Measurements from ENCODE around the gene CDADC1.

The CDADC1 gene

GRCh38 chr13:49217962-49218492, 29.7 kb upstream of the CDADC1 start:
- no peak overlapping the region for H3K9ac ChIP-seq (ENCODE audit: low read depth in 1 of 2, low read length in 2 of 2)
- H3K27me3 ChIP-seq (ENCODE audit: control insufficient read depth in 1 of 2, insufficient read depth in 2 of 2, low read length in 2 of 2): peaks cover 45 to 46% of the 10 kb centered on the region in 2 donors
- no peaks in the 10 kb centered on the region for H3K9me3 ChIP-seq (ENCODE audit: control insufficient read depth in 1 of 2, low read length in 2 of 2)
- H3K4me3 ChIP-seq (ENCODE audit: low read depth in 1 of 2, low read length in 2 of 2): peak overlapping the region in 1 of 2 donors; percentile 43
- H3K27ac ChIP-seq (ENCODE audit: low read depth, low read length): no peak overlapping the region
- peaks cover 0 to 7% of the 10 kb centered on the region in 2 donors for H3K4me1 ChIP-seq (ENCODE audit: control insufficient read depth in 1 of 2, insufficient read depth in 2 of 2, low read length in 2 of 2)
- no peaks in the 10 kb centered on the region for H3K36me3 ChIP-seq (ENCODE audit: control insufficient read depth in 1 of 2, insufficient read depth in 2 of 2, low read length in 2 of 2)

DNA sequence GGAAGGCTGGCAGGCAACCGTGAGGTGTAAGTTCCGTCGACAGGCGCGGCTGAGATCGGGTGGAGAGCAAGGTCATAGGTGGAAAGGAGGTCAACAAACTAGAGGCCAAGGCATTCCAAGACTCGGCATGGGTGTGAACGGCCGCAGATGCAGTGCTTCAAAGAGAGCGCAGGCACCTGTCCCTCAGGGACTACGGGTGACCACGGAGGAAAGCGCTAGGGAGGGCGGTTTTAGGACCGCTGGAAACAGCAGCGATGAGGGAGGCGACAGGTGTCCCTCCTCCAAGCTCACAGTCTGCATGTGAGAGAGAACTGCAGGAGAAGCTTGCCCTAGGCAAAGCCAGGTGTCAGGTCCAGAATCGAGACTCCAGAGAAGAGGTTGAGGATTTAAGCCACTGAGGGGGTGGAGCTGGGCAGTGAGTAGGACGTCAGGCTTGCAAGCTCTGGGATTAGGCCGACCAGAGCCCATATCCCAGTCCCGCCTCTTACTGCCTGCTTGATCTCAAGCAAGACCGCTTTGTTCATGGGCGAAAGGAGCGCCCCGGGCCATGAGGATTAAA, 29.2 kb upstream of the CDADC1 start:
- no peak overlapping the region for H3K9ac ChIP-seq (ENCODE audit: low read depth in 1 of 2, low read length in 2 of 2)
- no peak overlapping the region for H3K27ac ChIP-seq (ENCODE audit: low read depth, low read length)
- H3K27me3 ChIP-seq (ENCODE audit: control insufficient read depth in 1 of 2, insufficient read depth in 2 of 2, low read length in 2 of 2): peaks cover 47 to 49% of the 10 kb centered on the region in 2 donors
- H3K9me3 ChIP-seq (ENCODE audit: control insufficient read depth in 1 of 2, low read length in 2 of 2): no peaks in the 10 kb centered on the region
- peak overlapping the region; percentile 24 to 43 for H3K4me3 ChIP-seq (ENCODE audit: low read depth in 1 of 2, low read length in 2 of 2)
- H3K4me1 ChIP-seq (ENCODE audit: control insufficient read depth in 1 of 2, insufficient read depth in 2 of 2, low read length in 2 of 2): peaks cover 0 to 7% of the 10 kb centered on the region in 2 donors
- H3K36me3 ChIP-seq (ENCODE audit: control insufficient read depth in 1 of 2, insufficient read depth in 2 of 2, low read length in 2 of 2): no peaks in the 10 kb centered on the region

- H3K9ac ChIP-seq (ENCODE audit: low read depth in 1 of 2, low read length in 2 of 2): no peak overlapping the region
- H3K4me1 ChIP-seq (ENCODE audit: control insufficient read depth in 1 of 2, insufficient read depth in 2 of 2, low read length in 2 of 2): peaks cover 0 to 7% of the 10 kb centered on the region in 2 donors
- no peaks in the 10 kb centered on the region for H3K36me3 ChIP-seq (ENCODE audit: control insufficient read depth in 1 of 2, insufficient read depth in 2 of 2, low read length in 2 of 2)
- no peak overlapping the region for H3K27ac ChIP-seq (ENCODE audit: low read depth, low read length)
- H3K27me3 ChIP-seq (ENCODE audit: control insufficient read depth in 1 of 2, insufficient read depth in 2 of 2, low read length in 2 of 2): peaks cover 49 to 51% of the 10 kb centered on the region in 2 donors
- H3K4me3 ChIP-seq (ENCODE audit: low read depth in 1 of 2, low read length in 2 of 2): peak overlapping the region; percentile 50 to 60
- no peaks in the 10 kb centered on the region for H3K9me3 ChIP-seq (ENCODE audit: control insufficient read depth in 1 of 2, low read length in 2 of 2)
Observed at GRCh38 chr13:49219647-49220035, 28.1 kb upstream of the CDADC1 start.

DNA sequence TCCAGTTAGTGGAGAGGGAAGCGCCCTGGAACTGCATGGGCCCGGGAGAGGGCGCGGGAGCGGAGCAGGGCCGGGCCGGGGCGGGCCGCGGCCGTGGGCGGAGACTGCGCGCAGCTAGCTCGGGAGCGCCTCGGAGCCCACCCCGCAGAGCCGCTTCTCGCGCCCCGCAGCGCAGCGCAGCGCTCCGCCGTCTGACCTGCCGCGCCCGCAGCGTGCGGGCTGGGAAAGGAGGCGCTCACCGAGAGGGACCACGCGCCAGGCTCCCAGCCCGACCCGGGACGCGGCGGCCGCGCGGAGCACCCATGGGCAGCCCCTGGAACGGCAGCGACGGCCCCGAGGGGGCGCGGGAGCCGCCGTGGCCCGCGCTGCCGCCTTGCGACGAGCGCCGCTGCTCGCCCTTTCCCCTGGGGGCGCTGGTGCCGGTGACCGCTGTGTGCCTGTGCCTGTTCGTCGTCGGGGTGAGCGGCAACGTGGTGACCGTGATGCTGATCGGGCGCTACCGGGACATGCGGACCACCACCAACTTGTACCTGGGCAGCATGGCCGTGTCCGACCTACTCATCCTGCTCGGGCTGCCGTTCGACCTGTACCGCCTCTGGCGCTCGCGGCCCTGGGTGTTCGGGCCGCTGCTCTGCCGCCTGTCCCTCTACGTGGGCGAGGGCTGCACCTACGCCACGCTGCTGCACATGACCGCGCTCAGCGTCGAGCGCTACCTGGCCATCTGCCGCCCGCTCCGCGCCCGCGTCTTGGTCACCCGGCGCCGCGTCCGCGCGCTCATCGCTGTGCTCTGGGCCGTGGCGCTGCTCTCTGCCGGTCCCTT, 27.5 kb upstream of the CDADC1 start, which contains the start of gene MLNR:
Gene MLNR (plus strand): TSS at position 303 of the 820 bp plus-strand sequence. CDS start 0 bp downstream, at position 303.
- peaks cover 49 to 51% of the 10 kb centered on the region in 2 donors for H3K27me3 ChIP-seq (ENCODE audit: control insufficient read depth in 1 of 2, insufficient read depth in 2 of 2, low read length in 2 of 2)
- no peak within 1 kb of the TSS for H3K27ac ChIP-seq (ENCODE audit: low read depth, low read length)
- no peaks in the 10 kb centered on the region for H3K36me3 ChIP-seq (ENCODE audit: control insufficient read depth in 1 of 2, insufficient read depth in 2 of 2, low read length in 2 of 2)
- no peak within 1 kb of the TSS for H3K9ac ChIP-seq (ENCODE audit: low read depth in 1 of 2, low read length in 2 of 2)
- H3K4me1 ChIP-seq (ENCODE audit: control insufficient read depth in 1 of 2, insufficient read depth in 2 of 2, low read length in 2 of 2): peaks cover 0 to 4% of the 10 kb centered on the region in 2 donors
- H3K9me3 ChIP-seq (ENCODE audit: control insufficient read depth in 1 of 2, low read length in 2 of 2): no peaks in the 10 kb centered on the region
- H3K4me3 ChIP-seq (ENCODE audit: low read depth in 1 of 2, low read length in 2 of 2): peak within 1 kb of the TSS; percentile 50 to 60

- Histone ChIP-seq H3K9ac (ENCODE audit: low read depth in 1 of 2, low read length in 2 of 2) (no peak overlapping the region), H3K9me3 (ENCODE audit: control insufficient read depth in 1 of 2, low read length in 2 of 2) (no peaks in the 10 kb centered on the region), H3K4me1 (ENCODE audit: control insufficient read depth in 1 of 2, insufficient read depth in 2 of 2, low read length in 2 of 2) (peaks cover 0 to 4% of the 10 kb centered on the region in 2 donors), H3K4me3 (ENCODE audit: low read depth in 1 of 2, low read length in 2 of 2) (peak overlapping the region; percentile 50 to 60), H3K36me3 (ENCODE audit: control insufficient read depth in 1 of 2, insufficient read depth in 2 of 2, low read length in 2 of 2) (no peaks in the 10 kb centered on the region), H3K27me3 (ENCODE audit: control insufficient read depth in 1 of 2, insufficient read depth in 2 of 2, low read length in 2 of 2) (peaks cover 51 to 52% of the 10 kb centered on the region in 2 donors), H3K27ac (ENCODE audit: low read depth, low read length) (no peak overlapping the region)
Observed at GRCh38 chr13:49220856-49221589, 26.7 kb upstream of the CDADC1 start.

DNA sequence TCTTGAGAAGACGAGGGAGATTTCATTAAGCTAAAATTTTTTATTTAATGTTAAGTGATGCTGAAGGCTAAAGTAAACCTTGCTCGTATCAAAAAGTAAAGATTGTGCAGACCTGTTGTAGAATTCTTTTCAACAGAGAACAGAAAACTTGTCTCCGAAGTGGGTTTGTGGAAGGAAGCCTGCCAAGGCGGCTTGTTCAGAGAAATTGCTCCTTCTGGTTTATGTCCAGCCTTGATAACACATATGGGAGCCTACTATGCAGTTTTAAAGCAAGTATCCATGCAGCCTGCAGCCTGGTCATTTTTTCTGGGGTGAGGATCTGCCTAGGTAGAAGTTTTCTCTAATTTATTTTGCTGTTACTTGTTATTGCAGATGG, 26.1 kb upstream of the CDADC1 start:
- Histone ChIP-seq H3K36me3 (ENCODE audit: control insufficient read depth in 1 of 2, insufficient read depth in 2 of 2, low read length in 2 of 2) (no peaks in the 10 kb centered on the region), H3K27ac (ENCODE audit: low read depth, low read length) (no peak overlapping the region), H3K9ac (ENCODE audit: low read depth in 1 of 2, low read length in 2 of 2) (no peak overlapping the region), H3K4me3 (ENCODE audit: low read depth in 1 of 2, low read length in 2 of 2) (no peak overlapping the region), H3K27me3 (ENCODE audit: control insufficient read depth in 1 of 2, insufficient read depth in 2 of 2, low read length in 2 of 2) (peaks cover 51 to 52% of the 10 kb centered on the region in 2 donors), H3K9me3 (ENCODE audit: control insufficient read depth in 1 of 2, low read length in 2 of 2) (no peaks in the 10 kb centered on the region), H3K4me1 (ENCODE audit: control insufficient read depth in 1 of 2, insufficient read depth in 2 of 2, low read length in 2 of 2) (peaks cover 0 to 4% of the 10 kb centered on the region in 2 donors)

DNA sequence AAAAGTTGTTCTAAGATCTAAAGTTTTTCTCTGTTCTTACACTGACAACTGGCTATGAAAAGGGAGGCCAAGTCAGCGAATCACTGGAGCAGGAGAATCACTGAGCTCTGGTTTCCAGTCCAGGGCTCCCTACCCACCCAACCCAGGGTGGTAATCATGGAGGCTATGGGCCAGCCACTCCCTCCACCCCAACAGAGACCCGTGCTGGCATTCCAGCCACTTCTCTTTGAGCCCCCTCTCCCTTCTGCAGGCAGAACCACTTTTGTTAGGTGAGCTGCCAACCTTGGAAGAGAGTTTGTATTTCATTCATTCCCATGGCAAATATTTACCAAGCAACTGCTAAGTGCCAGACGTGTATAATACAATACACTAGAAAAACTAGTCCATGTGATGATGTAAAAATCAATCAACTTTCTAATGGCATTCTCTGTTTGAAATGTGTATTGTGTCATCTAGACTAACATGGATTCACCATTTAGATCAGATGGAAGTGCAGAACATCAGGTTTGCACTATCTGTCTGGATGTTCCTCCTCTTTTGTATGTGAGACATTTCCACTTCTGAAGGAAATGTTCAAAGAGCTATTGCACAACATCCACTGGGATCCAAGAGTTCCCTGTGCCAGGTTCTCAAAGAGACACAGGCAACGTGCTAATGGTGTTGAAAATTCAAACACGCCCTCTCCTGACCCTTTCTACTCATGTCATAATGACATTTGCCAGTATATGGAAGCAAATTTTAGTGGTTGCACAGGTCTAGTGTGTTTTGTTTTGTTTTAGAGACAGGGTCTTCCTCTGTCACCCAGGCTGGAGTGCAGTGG, 22.3 kb upstream of the CDADC1 start:
- H3K9me3 ChIP-seq (ENCODE audit: control insufficient read depth in 1 of 2, low read length in 2 of 2): no peaks in the 10 kb centered on the region
- H3K4me3 ChIP-seq (ENCODE audit: low read depth in 1 of 2, low read length in 2 of 2): no peak overlapping the region
- H3K9ac ChIP-seq (ENCODE audit: low read depth in 1 of 2, low read length in 2 of 2): no peak overlapping the region
- no peak overlapping the region for H3K27ac ChIP-seq (ENCODE audit: low read depth, low read length)
- peaks cover 0 to 2% of the 10 kb centered on the region in 2 donors for H3K4me1 ChIP-seq (ENCODE audit: control insufficient read depth in 1 of 2, insufficient read depth in 2 of 2, low read length in 2 of 2)
- H3K27me3 ChIP-seq (ENCODE audit: control insufficient read depth in 1 of 2, insufficient read depth in 2 of 2, low read length in 2 of 2): peaks cover 31 to 32% of the 10 kb centered on the region in 2 donors
- H3K36me3 ChIP-seq (ENCODE audit: control insufficient read depth in 1 of 2, insufficient read depth in 2 of 2, low read length in 2 of 2): no peaks in the 10 kb centered on the region

DNA sequence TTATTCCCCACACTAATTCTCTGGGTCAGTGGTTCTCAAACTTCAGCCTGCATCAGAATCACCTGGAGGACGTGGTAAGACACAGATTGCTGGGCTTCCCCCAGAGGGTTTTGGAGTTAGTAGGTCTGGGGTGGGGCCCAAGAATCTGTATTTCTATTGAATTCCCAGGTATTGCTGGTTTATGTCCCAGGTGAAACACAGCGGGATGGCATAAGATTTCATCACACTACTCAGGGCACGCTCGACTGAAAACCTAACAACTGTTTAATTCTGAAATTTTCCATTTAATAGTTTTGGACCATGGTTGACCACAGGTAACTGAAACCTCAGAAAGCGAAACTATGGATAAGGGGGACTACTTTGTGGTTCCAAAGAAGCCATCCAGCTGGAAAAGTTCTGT, 21.1 kb upstream of the CDADC1 start:
- no peaks in the 10 kb centered on the region for H3K36me3 ChIP-seq (ENCODE audit: control insufficient read depth in 1 of 2, insufficient read depth in 2 of 2, low read length in 2 of 2)
- H3K4me3 ChIP-seq (ENCODE audit: low read depth in 1 of 2, low read length in 2 of 2): no peak overlapping the region
- no peaks in the 10 kb centered on the region for H3K9me3 ChIP-seq (ENCODE audit: control insufficient read depth in 1 of 2, low read length in 2 of 2)
- no peak overlapping the region for H3K27ac ChIP-seq (ENCODE audit: low read depth, low read length)
- no peak overlapping the region for H3K9ac ChIP-seq (ENCODE audit: low read depth in 1 of 2, low read length in 2 of 2)
- peaks cover 20 to 21% of the 10 kb centered on the region in 2 donors for H3K27me3 ChIP-seq (ENCODE audit: control insufficient read depth in 1 of 2, insufficient read depth in 2 of 2, low read length in 2 of 2)
- no peaks in the 10 kb centered on the region for H3K4me1 ChIP-seq (ENCODE audit: control insufficient read depth in 1 of 2, insufficient read depth in 2 of 2, low read length in 2 of 2)

- H3K36me3 ChIP-seq (ENCODE audit: control insufficient read depth in 1 of 2, insufficient read depth in 2 of 2, low read length in 2 of 2): no peaks in the 10 kb centered on the region
- H3K4me3 ChIP-seq (ENCODE audit: low read depth in 1 of 2, low read length in 2 of 2): no peak overlapping the region
- no peaks in the 10 kb centered on the region for H3K9me3 ChIP-seq (ENCODE audit: control insufficient read depth in 1 of 2, low read length in 2 of 2)
- no peaks in the 10 kb centered on the region for H3K4me1 ChIP-seq (ENCODE audit: control insufficient read depth in 1 of 2, insufficient read depth in 2 of 2, low read length in 2 of 2)
- H3K27ac ChIP-seq (ENCODE audit: low read depth, low read length): no peak overlapping the region
- no peak overlapping the region for H3K9ac ChIP-seq (ENCODE audit: low read depth in 1 of 2, low read length in 2 of 2)
- no peaks in the 10 kb centered on the region for H3K27me3 ChIP-seq (ENCODE audit: control insufficient read depth in 1 of 2, insufficient read depth in 2 of 2, low read length in 2 of 2)
Observed at GRCh38 chr13:49234741-49235140, 13.0 kb upstream of the CDADC1 start.
